Ovary (tissue), 3 donors: ENCODE data around the gene MAP2K7.
"Not testable (repeated sequence)": the region's sequence is repeated elsewhere in the genome, so short reads cannot be mapped to it uniquely, and the experiment has no call there.

Experiments
- EP300 ChIP-seq: sonication (generic); formaldehyde crosslinking; IDR thresholded peaks from one replicate; pipeline ENCODE4 v1.6.1; 2017; ENCODE audit warnings: antibody characterized with exemption
- POLR2A ChIP-seq: fragments of 450-650 bp; IDR thresholded peaks from one replicate; pipeline ENCODE4 v1.6.1; 2017; ENCODE audit warnings: antibody characterized with exemption, mild to moderate bottlenecking, moderate library complexity
- TF ChIP-seq, protein P1 (sequence below), 3 donors: fragments of 450-650 bp in 2 of 3; fragments of 200-600 bp in 1 of 3; IDR thresholded peaks; one replicate each; pipeline versions ENCODE4 v1.5.1 to v1.8.0; 2016 to 2022; ENCODE audit warnings: antibody characterized with exemption in 3 of 3, mild to moderate bottlenecking in 1 of 3
- donor health status: DM: no; HTN: no; CAD: no.

DNA sequence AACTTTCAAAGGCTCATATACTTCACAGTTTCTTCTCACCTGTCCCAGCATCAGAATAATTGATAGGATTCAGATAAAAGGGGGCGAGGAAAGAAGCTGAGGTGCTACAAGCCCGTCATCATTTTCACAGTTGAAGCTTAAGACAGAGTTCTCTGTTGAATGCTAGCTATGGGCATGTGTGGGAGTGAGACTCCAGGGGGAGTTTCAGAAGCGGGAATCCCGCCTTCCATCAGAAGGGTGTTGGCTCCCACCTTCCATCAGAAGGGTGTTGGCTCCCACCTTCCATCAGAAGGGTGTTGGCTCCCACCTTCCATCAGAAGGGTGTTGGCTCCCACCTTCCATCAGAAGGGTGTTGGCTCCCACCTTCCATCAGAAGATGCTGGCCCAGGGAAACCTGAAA lies 57.4 kb downstream of the MAP2K7 start:
- TF ChIP-seq, protein P1, sequence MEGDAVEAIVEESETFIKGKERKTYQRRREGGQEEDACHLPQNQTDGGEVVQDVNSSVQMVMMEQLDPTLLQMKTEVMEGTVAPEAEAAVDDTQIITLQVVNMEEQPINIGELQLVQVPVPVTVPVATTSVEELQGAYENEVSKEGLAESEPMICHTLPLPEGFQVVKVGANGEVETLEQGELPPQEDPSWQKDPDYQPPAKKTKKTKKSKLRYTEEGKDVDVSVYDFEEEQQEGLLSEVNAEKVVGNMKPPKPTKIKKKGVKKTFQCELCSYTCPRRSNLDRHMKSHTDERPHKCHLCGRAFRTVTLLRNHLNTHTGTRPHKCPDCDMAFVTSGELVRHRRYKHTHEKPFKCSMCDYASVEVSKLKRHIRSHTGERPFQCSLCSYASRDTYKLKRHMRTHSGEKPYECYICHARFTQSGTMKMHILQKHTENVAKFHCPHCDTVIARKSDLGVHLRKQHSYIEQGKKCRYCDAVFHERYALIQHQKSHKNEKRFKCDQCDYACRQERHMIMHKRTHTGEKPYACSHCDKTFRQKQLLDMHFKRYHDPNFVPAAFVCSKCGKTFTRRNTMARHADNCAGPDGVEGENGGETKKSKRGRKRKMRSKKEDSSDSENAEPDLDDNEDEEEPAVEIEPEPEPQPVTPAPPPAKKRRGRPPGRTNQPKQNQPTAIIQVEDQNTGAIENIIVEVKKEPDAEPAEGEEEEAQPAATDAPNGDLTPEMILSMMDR (IDR thresholded peaks at IDR 0.05): not testable (repeated sequence)
- TF ChIP-seq POLR2A, EP300: not testable (repeated sequence)
